ENCODE results near the gene GPR183. TPM values are rescaled to one million over a fixed set of nuclear protein-coding genes. Genes with fewer than 3 reads are reported as not detected.

Gene GPR183
- total and polyA plus RNA-seq, 4 donors: 1.7 to 25.3 (median 13.9) TPM

- DNase-seq (no peak), ATAC-seq (ENCODE audit: low FRiP score) (no peak)
- Histone ChIP-seq H3K27ac (ENCODE audit: low read depth in 1 of 2, low read length in 2 of 2) (no peak overlapping the region), H3K36me3 (ENCODE audit: control insufficient read depth in 1 of 2, insufficient read depth in 2 of 2, low read length in 1 of 2) (peaks cover 4% of the 10 kb centered on the region in 2 donors), H3K27me3 (ENCODE audit: control insufficient read depth in 1 of 2, insufficient read depth in 2 of 2, low read length in 1 of 2) (no peaks in the 10 kb centered on the region), H3K9me3 (ENCODE audit: control insufficient read depth, low read length) (no peaks in the 10 kb centered on the region), H3K4me3 (ENCODE audit: low read length in 2 of 2) (no peak overlapping the region), H3K4me1 (ENCODE audit: control insufficient read depth in 1 of 2, insufficient read depth in 2 of 2, low read length in 2 of 2) (no peaks in the 10 kb centered on the region)
- intact Hi-C loops (cut with DNase I): no loop called here
- WGBS, 2 donors: 94 to 95% methylated on average over 16 of the region's 16 CpGs
Measured at GRCh38 chr13:99341969-99342722, 34.9 kb upstream of the GPR183 start.

GRCh38 chr13:99340638-99341037 lies 33.4 kb upstream of the GPR183 start:
- Histone ChIP-seq H3K36me3 (ENCODE audit: control insufficient read depth in 1 of 2, insufficient read depth in 2 of 2, low read length in 1 of 2) (peaks cover 4% of the 10 kb centered on the region in 2 donors), H3K9me3 (ENCODE audit: control insufficient read depth, low read length) (no peaks in the 10 kb centered on the region), H3K27me3 (ENCODE audit: control insufficient read depth in 1 of 2, insufficient read depth in 2 of 2, low read length in 1 of 2) (no peaks in the 10 kb centered on the region), H3K4me3 (ENCODE audit: low read length in 2 of 2) (no peak overlapping the region), H3K27ac (ENCODE audit: low read depth in 1 of 2, low read length in 2 of 2) (no peak overlapping the region), H3K4me1 (ENCODE audit: control insufficient read depth in 1 of 2, insufficient read depth in 2 of 2, low read length in 2 of 2) (no peaks in the 10 kb centered on the region)
- intact Hi-C loops (cut with DNase I): no loop called here
- no peak for ATAC-seq (ENCODE audit: low FRiP score)
- DNase-seq: no peak

GRCh38 chr13:99339736-99340397 lies 32.7 kb upstream of the GPR183 start:
- DNase-seq: no peak
- WGBS, 2 donors: 77 to 79% methylated on average over 8 of the region's 8 CpGs
- H3K36me3 ChIP-seq (ENCODE audit: control insufficient read depth in 1 of 2, insufficient read depth in 2 of 2, low read length in 1 of 2): peaks cover 4% of the 10 kb centered on the region in 2 donors
- no peak overlapping the region for H3K4me3 ChIP-seq (ENCODE audit: low read length in 2 of 2)
- H3K4me1 ChIP-seq (ENCODE audit: control insufficient read depth in 1 of 2, insufficient read depth in 2 of 2, low read length in 2 of 2): no peaks in the 10 kb centered on the region
- H3K9me3 ChIP-seq (ENCODE audit: control insufficient read depth, low read length): no peaks in the 10 kb centered on the region
- no peak for ATAC-seq (ENCODE audit: low FRiP score)
- H3K27ac ChIP-seq (ENCODE audit: low read depth in 1 of 2, low read length in 2 of 2): no peak overlapping the region
- intact Hi-C loops (cut with DNase I): no loop called here
- no peaks in the 10 kb centered on the region for H3K27me3 ChIP-seq (ENCODE audit: control insufficient read depth in 1 of 2, insufficient read depth in 2 of 2, low read length in 1 of 2)

- WGBS, 2 donors: 84 to 87% methylated on average over 5 of the region's 5 CpGs
- H3K36me3 ChIP-seq (ENCODE audit: control insufficient read depth in 1 of 2, insufficient read depth in 2 of 2, low read length in 1 of 2): peaks cover 4% of the 10 kb centered on the region in 2 donors
- H3K4me3 ChIP-seq (ENCODE audit: low read length in 2 of 2): no peak overlapping the region
- H3K27ac ChIP-seq (ENCODE audit: low read depth in 1 of 2, low read length in 2 of 2): no peak overlapping the region
- H3K27me3 ChIP-seq (ENCODE audit: control insufficient read depth in 1 of 2, insufficient read depth in 2 of 2, low read length in 1 of 2): no peaks in the 10 kb centered on the region
- H3K9me3 ChIP-seq (ENCODE audit: control insufficient read depth, low read length): no peaks in the 10 kb centered on the region
- H3K4me1 ChIP-seq (ENCODE audit: control insufficient read depth in 1 of 2, insufficient read depth in 2 of 2, low read length in 2 of 2): no peaks in the 10 kb centered on the region
- DNase-seq (no peak), ATAC-seq (ENCODE audit: low FRiP score) (no peak)
- intact Hi-C loops (cut with DNase I): no loop called here
Measured at GRCh38 chr13:99339230-99339721, 32.1 kb upstream of the GPR183 start.

- intact Hi-C loops (cut with DNase I): no loop called here
- no peak overlapping the region for H3K4me3 ChIP-seq (ENCODE audit: low read length in 2 of 2)
- H3K4me1 ChIP-seq (ENCODE audit: control insufficient read depth in 1 of 2, insufficient read depth in 2 of 2, low read length in 2 of 2): no peaks in the 10 kb centered on the region
- WGBS, 2 donors: 86 to 91% methylated on average over 4 of the region's 4 CpGs
- ATAC-seq (ENCODE audit: low FRiP score) (no peak), DNase-seq (no peak)
- no peaks in the 10 kb centered on the region for H3K9me3 ChIP-seq (ENCODE audit: control insufficient read depth, low read length)
- no peaks in the 10 kb centered on the region for H3K36me3 ChIP-seq (ENCODE audit: control insufficient read depth in 1 of 2, insufficient read depth in 2 of 2, low read length in 1 of 2)
- H3K27me3 ChIP-seq (ENCODE audit: control insufficient read depth in 1 of 2, insufficient read depth in 2 of 2, low read length in 1 of 2): no peaks in the 10 kb centered on the region
- no peak overlapping the region for H3K27ac ChIP-seq (ENCODE audit: low read depth in 1 of 2, low read length in 2 of 2)
Measured at GRCh38 chr13:99335603-99336002, 28.4 kb upstream of the GPR183 start.

- DNase-seq (no peak), ATAC-seq (ENCODE audit: low FRiP score) (no peak)
- Histone ChIP-seq H3K27me3 (ENCODE audit: control insufficient read depth in 1 of 2, insufficient read depth in 2 of 2, low read length in 1 of 2) (no peaks in the 10 kb centered on the region), H3K9me3 (ENCODE audit: control insufficient read depth, low read length) (no peaks in the 10 kb centered on the region), H3K4me3 (ENCODE audit: low read length in 2 of 2) (no peak overlapping the region), H3K36me3 (ENCODE audit: control insufficient read depth in 1 of 2, insufficient read depth in 2 of 2, low read length in 1 of 2) (no peaks in the 10 kb centered on the region), H3K4me1 (ENCODE audit: control insufficient read depth in 1 of 2, insufficient read depth in 2 of 2, low read length in 2 of 2) (no peaks in the 10 kb centered on the region), H3K27ac (ENCODE audit: low read depth in 1 of 2, low read length in 2 of 2) (no peak overlapping the region)
- intact Hi-C loops (cut with DNase I): no loop called here
- WGBS, 2 donors: 96 to 99% methylated on average over 2 of the region's 2 CpGs
Measured at GRCh38 chr13:99335087-99335486, 27.9 kb upstream of the GPR183 start.

- Histone ChIP-seq H3K4me1 (ENCODE audit: control insufficient read depth in 1 of 2, insufficient read depth in 2 of 2, low read length in 2 of 2) (no peaks in the 10 kb centered on the region), H3K27me3 (ENCODE audit: control insufficient read depth in 1 of 2, insufficient read depth in 2 of 2, low read length in 1 of 2) (no peaks in the 10 kb centered on the region), H3K27ac (ENCODE audit: low read depth in 1 of 2, low read length in 2 of 2) (no peak overlapping the region), H3K4me3 (ENCODE audit: low read length in 2 of 2) (no peak overlapping the region), H3K9me3 (ENCODE audit: control insufficient read depth, low read length) (no peaks in the 10 kb centered on the region), H3K36me3 (ENCODE audit: control insufficient read depth in 1 of 2, insufficient read depth in 2 of 2, low read length in 1 of 2) (no peaks in the 10 kb centered on the region)
- intact Hi-C loops (cut with DNase I): no loop called here
- DNase-seq (no peak), ATAC-seq (ENCODE audit: low FRiP score) (no peak)
- WGBS, 2 donors: 86 to 87% methylated on average over 3 of the region's 3 CpGs
Measured at GRCh38 chr13:99334221-99334620, 27.0 kb upstream of the GPR183 start.

GRCh38 chr13:99332456-99332855 lies 25.3 kb upstream of the GPR183 start:
- no peak overlapping the region for H3K27ac ChIP-seq (ENCODE audit: low read depth in 1 of 2, low read length in 2 of 2)
- H3K9me3 ChIP-seq (ENCODE audit: control insufficient read depth, low read length): no peaks in the 10 kb centered on the region
- H3K4me3 ChIP-seq (ENCODE audit: low read length in 2 of 2): no peak overlapping the region
- H3K27me3 ChIP-seq (ENCODE audit: control insufficient read depth in 1 of 2, insufficient read depth in 2 of 2, low read length in 1 of 2): no peaks in the 10 kb centered on the region
- WGBS, 2 donors: 89 to 94% methylated on average over 9 of the region's 9 CpGs
- no peak for ATAC-seq (ENCODE audit: low FRiP score)
- H3K36me3 ChIP-seq (ENCODE audit: control insufficient read depth in 1 of 2, insufficient read depth in 2 of 2, low read length in 1 of 2): no peaks in the 10 kb centered on the region
- DNase-seq: no peak
- intact Hi-C loops (cut with DNase I): no loop called here
- H3K4me1 ChIP-seq (ENCODE audit: control insufficient read depth in 1 of 2, insufficient read depth in 2 of 2, low read length in 2 of 2): no peaks in the 10 kb centered on the region

GRCh38 chr13:99331881-99332293 lies 24.7 kb upstream of the GPR183 start:
- 87 to 89% methylated on average over 5 of the region's 5 CpGs for WGBS, 2 donors
- no peaks in the 10 kb centered on the region for H3K9me3 ChIP-seq (ENCODE audit: control insufficient read depth, low read length)
- no peak for DNase-seq
- no peak overlapping the region for H3K4me3 ChIP-seq (ENCODE audit: low read length in 2 of 2)
- no peak for ATAC-seq (ENCODE audit: low FRiP score)
- intact Hi-C loops (cut with DNase I): no loop called here
- no peaks in the 10 kb centered on the region for H3K4me1 ChIP-seq (ENCODE audit: control insufficient read depth in 1 of 2, insufficient read depth in 2 of 2, low read length in 2 of 2)
- no peak overlapping the region for H3K27ac ChIP-seq (ENCODE audit: low read depth in 1 of 2, low read length in 2 of 2)
- H3K36me3 ChIP-seq (ENCODE audit: control insufficient read depth in 1 of 2, insufficient read depth in 2 of 2, low read length in 1 of 2): no peaks in the 10 kb centered on the region
- H3K27me3 ChIP-seq (ENCODE audit: control insufficient read depth in 1 of 2, insufficient read depth in 2 of 2, low read length in 1 of 2): no peaks in the 10 kb centered on the region

Data from aorta (tissue), 5 donors.